SK-N-SH (cell line): ENCODE measurements around the gene ING1. TPM values are rescaled to one million over a fixed set of nuclear protein-coding genes. Genes with fewer than 3 reads are reported as not detected.

Experiments
- CTCF ChIA-PET: fragments of 300-600, 350-600 bp; formaldehyde crosslinking; extraction: SDS; loops from one replicate; lab custom pipeline; 2021; lab: Yijun Ruan, JAX
- POLR2A ChIA-PET: fragments of 350-600 bp; sonication (Branson Sonifier 250); formaldehyde crosslinking; extraction: SDS; loops from one replicate; lab custom pipeline; 2020; ENCODE audit warnings: antibody characterized with exemption, inconsistent platforms; lab: Yijun Ruan, JAX
- DNase-seq: peaks from one replicate; pipeline ENCODE4 v3.0.0; 2012
- H2AFZ ChIP-seq: fragments of 200-600 bp; sonication (generic); 2 replicates; pipeline ENCODE4 v1.8.1; 2016; ENCODE audit warnings: antibody characterized with exemption, mild to moderate bottlenecking, low read depth
- H3F3A ChIP-seq: fragments of 200-600 bp; sonication (generic); replicated peaks from 2 replicates; pipeline ENCODE3; 2016; ENCODE audit warnings: antibody characterized with exemption, mild to moderate bottlenecking; ENCODE audit not compliant: insufficient read depth
- H3K27ac ChIP-seq, 2 experiments: fragments of 200-500 bp in 1 of 2; fragments of 200-600 bp in 1 of 2; sonication (Bioruptor generic) in 1 of 2; sonication (generic), shearing (Covaris generic) in 1 of 2; 2 replicates each; pipeline versions ENCODE4 v1.5.1 to v1.6.1; 2014 to 2016; ENCODE audit warnings: low read depth in 2 of 2, inconsistent platforms in 1 of 2, low read length in 1 of 2, mild to moderate bottlenecking in 1 of 2, mixed read lengths in 1 of 2
- H3K27me3 ChIP-seq: fragments of 200-600 bp; sonication (generic), shearing (Covaris generic); 2 replicates; pipeline ENCODE4 v1.6.1; 2016; ENCODE audit warnings: mixed run types; ENCODE audit not compliant: insufficient read depth
- H3K36me3 ChIP-seq, 2 experiments: fragments of 200-500 bp in 1 of 2; fragments of 200-600 bp in 1 of 2; sonication (Bioruptor generic) in 1 of 2; sonication (generic) in 1 of 2; replicated peaks in 1 of 2; 2 replicates each; pipeline versions ENCODE3 to v1.5.1; 2014 to 2016; ENCODE audit warnings: low read length in 1 of 2, mild to moderate bottlenecking in 1 of 2; ENCODE audit not compliant: insufficient read depth in 2 of 2, control insufficient read depth in 1 of 2
- H3K4me1 ChIP-seq, 2 experiments: fragments of 200-500 bp in 1 of 2; fragments of 200-600 bp in 1 of 2; sonication (Bioruptor generic) in 1 of 2; sonication (generic), shearing (Covaris generic) in 1 of 2; 2 replicates each; pipeline versions ENCODE4 v1.5.1 to v1.6.1; 2014 to 2016; ENCODE audit warnings: low read depth in 1 of 2, low read length in 1 of 2, mixed run types in 1 of 2; ENCODE audit not compliant: insufficient read depth in 2 of 2, control insufficient read depth in 1 of 2
- H3K4me2 ChIP-seq: fragments of 200-600 bp; sonication (generic), shearing (Covaris generic); 2 replicates; pipeline ENCODE4 v1.6.1; 2017; ENCODE audit warnings: mixed run types
- H3K4me3 ChIP-seq, 2 experiments: fragments of 200-500 bp in 1 of 2; fragments of 200-600 bp in 1 of 2; sonication (Bioruptor generic) in 1 of 2; sonication (generic), shearing (Covaris generic) in 1 of 2; 2 replicates each; pipeline versions ENCODE4 v1.5.1 to v1.8.1; 2014 to 2016; ENCODE audit warnings: low read depth in 2 of 2, inconsistent platforms in 1 of 2, low read length in 1 of 2, mild to moderate bottlenecking in 1 of 2, mixed read lengths in 1 of 2, moderate library complexity in 1 of 2
- H3K79me2 ChIP-seq: fragments of 200-600 bp; sonication (generic); 2 replicates; pipeline ENCODE4 v1.8.1; 2017; ENCODE audit warnings: mild to moderate bottlenecking; ENCODE audit not compliant: insufficient read depth
- H3K9ac ChIP-seq: fragments of 200-600 bp; sonication (generic); 2 replicates; pipeline ENCODE4 v1.6.1; 2017; ENCODE audit warnings: mixed run types
- H3K9me2 ChIP-seq: fragments of 200-600 bp; sonication (generic); 2 replicates; pipeline ENCODE4 v1.6.1; 2017; ENCODE audit warnings: mixed run types
- H3K9me3 ChIP-seq: fragments of 200-600 bp; sonication (generic); 2 replicates; pipeline ENCODE4 v1.6.1; 2017; ENCODE audit warnings: mixed run types, mild to moderate bottlenecking, moderate library complexity
- H4K20me1 ChIP-seq: fragments of 200-600 bp; sonication (generic); 2 replicates; pipeline ENCODE4 v1.6.1; 2017; ENCODE audit warnings: mild to moderate bottlenecking, mixed run types; ENCODE audit not compliant: insufficient read depth
- ELF1 ChIP-seq: IDR thresholded peaks from 2 replicates; pipeline ENCODE4 v1.4.0; 2012
- EZH2phosphoT487 ChIP-seq: fragments of 200-600 bp; sonication (generic); IDR thresholded peaks from 2 replicates; pipeline ENCODE4 v1.6.1; 2017; ENCODE audit warnings: low read depth, mixed run types, mild to moderate bottlenecking, antibody characterized with exemption, moderate library complexity, borderline replicate concordance
- FOSL2 ChIP-seq: IDR thresholded peaks from 2 replicates; pipeline ENCODE4 v1.4.0; 2012; ENCODE audit warnings: low read depth, mild to moderate bottlenecking, moderate library complexity, borderline replicate concordance
- JUND ChIP-seq: IDR thresholded peaks from 2 replicates; pipeline ENCODE4 v1.4.0; 2012
- MEF2A ChIP-seq: IDR thresholded peaks from 2 replicates; pipeline ENCODE4 v1.4.0; 2012; ENCODE audit warnings: low read depth, borderline replicate concordance
- MXI1 ChIP-seq: IDR thresholded peaks from 2 replicates; pipeline ENCODE4 v1.6.1; 2012; ENCODE audit warnings: mild to moderate bottlenecking, low read depth, low read length, improper control_type of control experiment
- POLR2AphosphoS5 ChIP-seq: IDR thresholded peaks from 2 replicates; pipeline ENCODE4 v1.6.1; 2012; ENCODE audit warnings: low read depth, low read length
- RAD21 ChIP-seq: IDR thresholded peaks from 2 replicates; pipeline ENCODE4 v1.6.1; 2012; ENCODE audit warnings: mild to moderate bottlenecking, low read length
- RFX5 ChIP-seq: IDR thresholded peaks from 2 replicates; pipeline ENCODE4 v1.6.1; 2012; ENCODE audit warnings: mild to moderate bottlenecking, improper control_type of control experiment, low read length
- SIN3A ChIP-seq: IDR thresholded peaks from 2 replicates; pipeline ENCODE4 v1.6.1; 2012; ENCODE audit warnings: low read depth, mild to moderate bottlenecking, low read length, moderate library complexity, borderline replicate concordance
- SMC3 ChIP-seq: IDR thresholded peaks from 2 replicates; pipeline ENCODE4 v1.6.1; 2012; ENCODE audit warnings: low read depth, low read length, improper control_type of control experiment
- WGBS: methylation state at CpG from one replicate; pipeline ENCODE4 v1.1.6; 2017; ENCODE audit warnings: low lambda C conversion rate; 5-methylcytosine and 5-hydroxymethylcytosine counted together
- polyA plus RNA-seq, 3 experiments: library from polyadenylated mRNA; depleted of rRNA; stranded (reverse); fragments of >200 nt; gene quantifications; 2 replicates each; pipeline ENCODE4 v1.2.3, GENCODE V29; 2012
- TF ChIP-seq, protein P1 (sequence below): fragments of 200-600 bp; sonication (generic); IDR thresholded peaks from 2 replicates; pipeline ENCODE4 v1.6.1; 2017; ENCODE audit warnings: antibody characterized with exemption, mild to moderate bottlenecking, moderate library complexity
- TF ChIP-seq, protein P2 (sequence below): IDR thresholded peaks from 2 replicates; pipeline ENCODE4; 2012
- TF ChIP-seq, protein P3 (sequence below): IDR thresholded peaks from 2 replicates; pipeline ENCODE4 v1.4.0; 2012; ENCODE audit warnings: low read depth, borderline replicate concordance

ING1 gene
- polyA plus RNA-seq, 1 of the 3 experiments (the other 2 are of a cell fraction): 25.4 TPM

DNA sequence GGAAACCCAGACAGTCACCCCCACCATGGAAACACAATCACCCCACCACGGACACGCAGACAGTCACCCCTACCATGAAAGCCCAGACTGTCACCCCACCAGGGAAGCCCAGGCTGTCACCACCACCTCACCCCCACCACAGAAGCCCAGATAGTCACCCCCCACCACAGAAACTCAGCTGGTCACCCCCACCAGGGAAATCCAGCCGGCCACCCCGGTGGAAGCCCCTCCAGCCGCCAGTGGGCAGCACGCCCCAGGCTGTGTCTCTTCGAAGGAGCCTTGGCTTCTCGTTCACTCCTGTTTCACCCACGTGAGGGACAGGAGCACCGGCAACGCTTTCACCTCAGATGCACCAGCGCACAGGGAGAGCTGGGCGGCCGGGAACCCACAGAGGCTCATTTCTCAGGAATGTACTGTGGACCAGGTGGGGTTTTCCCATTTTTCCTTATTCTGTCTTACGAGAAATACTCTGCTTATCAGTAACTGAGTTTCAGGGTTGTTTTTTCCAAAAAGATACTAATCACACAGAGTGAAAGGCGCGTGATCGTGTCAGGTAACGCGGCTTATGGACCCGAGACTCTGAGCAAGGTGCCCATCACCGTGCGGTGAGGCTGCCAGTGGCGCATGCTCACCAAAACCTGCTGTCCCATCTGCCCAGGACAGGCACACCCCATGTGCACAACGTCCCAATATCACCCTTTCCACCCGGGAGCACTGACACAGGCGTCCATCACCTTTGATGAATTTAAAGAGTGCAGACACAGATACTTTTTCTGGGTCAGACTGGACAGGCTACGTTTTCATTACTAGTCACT is 35.6 kb upstream of the ING1 start:
- Histone ChIP-seq H3K79me2 (peaks cover 3% of the 10 kb centered on the region; the same call in 1 of the 2 replicates), H4K20me1 (no peaks in the 10 kb centered on the region), H3K4me2 (no peak overlapping the region)

DNA sequence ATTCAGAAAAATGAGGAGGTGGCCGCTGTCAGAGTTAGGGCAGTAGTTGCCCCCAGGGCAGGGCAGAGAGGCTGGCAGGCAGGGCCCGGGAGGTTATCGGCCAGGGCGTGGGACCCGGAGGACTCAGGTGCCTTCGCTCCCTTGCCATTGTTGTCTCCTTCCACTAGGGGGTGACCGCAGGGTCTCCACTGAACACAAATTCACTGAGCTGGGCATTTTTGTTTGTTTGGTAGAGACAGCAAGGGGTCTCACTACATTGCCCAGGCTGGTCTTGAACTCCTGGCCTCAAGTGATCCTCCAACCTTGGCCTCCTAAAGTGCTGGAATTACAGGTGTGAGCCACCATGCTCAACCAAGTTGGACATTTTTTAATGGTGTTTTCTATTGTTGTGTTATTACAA is 32.6 kb upstream of the ING1 start:
- no peaks in the 10 kb centered on the region for H3K9me2 ChIP-seq
- H3K36me3 ChIP-seq: peaks cover 33 to 61% of the 10 kb centered on the region in 2 experiments
- CTCF ChIA-PET: interaction anchor here (0.6 to 2.1 kb wide), 9 partner anchors 8 to 139 kb away, joined by 3 to 6 read pairs (median 4); no protein-coding TSS in a partner anchor
- DNase-seq: peak; percentile 69
- peaks cover 4% of the 10 kb centered on the region for H3F3A ChIP-seq
- H3K27me3 ChIP-seq: no peaks in the 10 kb centered on the region
- no peak overlapping the region for H3K4me2 ChIP-seq
- no peaks in the 10 kb centered on the region for H4K20me1 ChIP-seq
- POLR2A ChIA-PET: no interaction called here
- H3K4me1 ChIP-seq: no peaks in the 10 kb centered on the region
- H3K79me2 ChIP-seq: no peaks in the 10 kb centered on the region; the same call in 1 of the 2 replicates
- H3K27ac ChIP-seq: no peak overlapping the region
- H3K9me3 ChIP-seq: no peaks in the 10 kb centered on the region
- WGBS: 73% methylated on average over 4 of the region's 7 CpGs
- no peak overlapping the region for H2AFZ ChIP-seq
- TF ChIP-seq, protein P1, sequence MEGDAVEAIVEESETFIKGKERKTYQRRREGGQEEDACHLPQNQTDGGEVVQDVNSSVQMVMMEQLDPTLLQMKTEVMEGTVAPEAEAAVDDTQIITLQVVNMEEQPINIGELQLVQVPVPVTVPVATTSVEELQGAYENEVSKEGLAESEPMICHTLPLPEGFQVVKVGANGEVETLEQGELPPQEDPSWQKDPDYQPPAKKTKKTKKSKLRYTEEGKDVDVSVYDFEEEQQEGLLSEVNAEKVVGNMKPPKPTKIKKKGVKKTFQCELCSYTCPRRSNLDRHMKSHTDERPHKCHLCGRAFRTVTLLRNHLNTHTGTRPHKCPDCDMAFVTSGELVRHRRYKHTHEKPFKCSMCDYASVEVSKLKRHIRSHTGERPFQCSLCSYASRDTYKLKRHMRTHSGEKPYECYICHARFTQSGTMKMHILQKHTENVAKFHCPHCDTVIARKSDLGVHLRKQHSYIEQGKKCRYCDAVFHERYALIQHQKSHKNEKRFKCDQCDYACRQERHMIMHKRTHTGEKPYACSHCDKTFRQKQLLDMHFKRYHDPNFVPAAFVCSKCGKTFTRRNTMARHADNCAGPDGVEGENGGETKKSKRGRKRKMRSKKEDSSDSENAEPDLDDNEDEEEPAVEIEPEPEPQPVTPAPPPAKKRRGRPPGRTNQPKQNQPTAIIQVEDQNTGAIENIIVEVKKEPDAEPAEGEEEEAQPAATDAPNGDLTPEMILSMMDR: peak; percentile 56
- TF ChIP-seq SMC3 (peak; percentile 32; the same call in 1 of the 2 replicates), FOSL2 (no peak), RAD21 (peak; percentile 36), SIN3A (no peak), JUND (no peak), ELF1 (no peak)
- TF ChIP-seq, protein P2, sequence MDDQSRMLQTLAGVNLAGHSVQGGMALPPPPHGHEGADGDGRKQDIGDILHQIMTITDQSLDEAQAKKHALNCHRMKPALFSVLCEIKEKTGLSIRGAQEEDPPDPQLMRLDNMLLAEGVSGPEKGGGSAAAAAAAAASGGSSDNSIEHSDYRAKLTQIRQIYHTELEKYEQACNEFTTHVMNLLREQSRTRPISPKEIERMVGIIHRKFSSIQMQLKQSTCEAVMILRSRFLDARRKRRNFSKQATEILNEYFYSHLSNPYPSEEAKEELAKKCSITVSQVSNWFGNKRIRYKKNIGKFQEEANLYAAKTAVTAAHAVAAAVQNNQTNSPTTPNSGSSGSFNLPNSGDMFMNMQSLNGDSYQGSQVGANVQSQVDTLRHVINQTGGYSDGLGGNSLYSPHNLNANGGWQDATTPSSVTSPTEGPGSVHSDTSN: no peak
- no peak overlapping the region for H3K4me3 ChIP-seq
- H3K9ac ChIP-seq: no peak overlapping the region

More for the DNA sequence above, 35.6 kb upstream of the ING1 start:
- Histone ChIP-seq H2AFZ (no peak overlapping the region), H3K4me3 (no peak overlapping the region), H3F3A (no peaks in the 10 kb centered on the region), H3K9me2 (no peaks in the 10 kb centered on the region), H3K36me3 (peaks cover 24 to 45% of the 10 kb centered on the region in 2 experiments), H3K9ac (no peak overlapping the region), H3K27ac (no peak overlapping the region), H3K4me1 (no peaks in the 10 kb centered on the region), H3K9me3 (no peaks in the 10 kb centered on the region), H3K27me3 (no peaks in the 10 kb centered on the region)
- ChIA-PET CTCF (interaction anchor here (0.6 kb wide), 1 partner anchor 143 kb away, joined by 3 read pairs; no protein-coding TSS in a partner anchor), POLR2A (interaction anchor here (0.6 kb wide), 1 partner anchor 15 kb away, joined by 3 read pairs; no protein-coding TSS in a partner anchor)
- 90% methylated on average over 28 of the region's 28 CpGs for WGBS
- TF ChIP-seq RFX5 (no peak), RAD21 (no peak), POLR2AphosphoS5 (no peak), FOSL2 (no peak), MXI1 (no peak), SIN3A (no peak), MEF2A (no peak), EZH2phosphoT487 (no peak)
- TF ChIP-seq, protein P3, sequence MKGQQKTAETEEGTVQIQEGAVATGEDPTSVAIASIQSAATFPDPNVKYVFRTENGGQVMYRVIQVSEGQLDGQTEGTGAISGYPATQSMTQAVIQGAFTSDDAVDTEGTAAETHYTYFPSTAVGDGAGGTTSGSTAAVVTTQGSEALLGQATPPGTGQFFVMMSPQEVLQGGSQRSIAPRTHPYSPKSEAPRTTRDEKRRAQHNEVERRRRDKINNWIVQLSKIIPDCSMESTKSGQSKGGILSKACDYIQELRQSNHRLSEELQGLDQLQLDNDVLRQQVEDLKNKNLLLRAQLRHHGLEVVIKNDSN: no peak
- no peak for DNase-seq
